Coronary artery (tissue), 2 donors: Measurements from ENCODE around the gene CYP4F2.
"Not testable (repeated sequence)": the region's sequence is repeated elsewhere in the genome, so short reads cannot be mapped to it uniquely, and the experiment has no call there.

ENCODE experiments used
- DNase-seq: peaks from one replicate; pipeline ENCODE4 v3.0.0-alpha.2; 2017; ENCODE audit warnings: low spot score
- H3K27ac ChIP-seq, 2 donors: fragments of 200-600 bp; sonication (generic); one replicate each; pipeline ENCODE4 v1.5.1; 2016 to 2019
- H3K4me3 ChIP-seq: fragments of 200-600 bp; sonication (generic); 2 replicates; pipeline ENCODE4 v1.5.1; 2016; ENCODE audit warnings: mild to moderate bottlenecking, moderate library complexity
- TF ChIP-seq, protein P1 (sequence below): fragments of 200-600 bp; sonication (generic); IDR thresholded peaks from one replicate; pipeline ENCODE4 v1.5.1; 2019; ENCODE audit warnings: antibody characterized with exemption

The CYP4F2 gene

DNA sequence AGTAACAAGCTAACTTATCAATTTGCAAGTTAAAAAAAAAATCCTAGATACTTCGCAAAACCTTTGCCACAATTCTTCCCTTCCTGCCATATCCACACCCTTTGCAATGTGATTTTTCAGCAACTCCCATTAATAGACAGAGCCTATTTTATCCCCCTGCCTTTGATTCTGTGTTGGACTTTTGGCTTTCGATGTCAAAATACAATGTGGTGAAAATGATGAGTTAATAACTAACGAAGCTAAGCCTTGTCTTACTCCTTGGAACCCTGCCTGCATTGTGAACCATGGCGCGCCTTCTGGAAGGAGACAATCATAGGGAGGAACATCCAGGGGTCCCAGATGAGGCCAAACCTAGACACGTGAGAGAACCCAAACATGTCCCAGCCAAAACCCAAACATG is 6.4 kb downstream of the CYP4F2 start:
- TF ChIP-seq, protein P1, sequence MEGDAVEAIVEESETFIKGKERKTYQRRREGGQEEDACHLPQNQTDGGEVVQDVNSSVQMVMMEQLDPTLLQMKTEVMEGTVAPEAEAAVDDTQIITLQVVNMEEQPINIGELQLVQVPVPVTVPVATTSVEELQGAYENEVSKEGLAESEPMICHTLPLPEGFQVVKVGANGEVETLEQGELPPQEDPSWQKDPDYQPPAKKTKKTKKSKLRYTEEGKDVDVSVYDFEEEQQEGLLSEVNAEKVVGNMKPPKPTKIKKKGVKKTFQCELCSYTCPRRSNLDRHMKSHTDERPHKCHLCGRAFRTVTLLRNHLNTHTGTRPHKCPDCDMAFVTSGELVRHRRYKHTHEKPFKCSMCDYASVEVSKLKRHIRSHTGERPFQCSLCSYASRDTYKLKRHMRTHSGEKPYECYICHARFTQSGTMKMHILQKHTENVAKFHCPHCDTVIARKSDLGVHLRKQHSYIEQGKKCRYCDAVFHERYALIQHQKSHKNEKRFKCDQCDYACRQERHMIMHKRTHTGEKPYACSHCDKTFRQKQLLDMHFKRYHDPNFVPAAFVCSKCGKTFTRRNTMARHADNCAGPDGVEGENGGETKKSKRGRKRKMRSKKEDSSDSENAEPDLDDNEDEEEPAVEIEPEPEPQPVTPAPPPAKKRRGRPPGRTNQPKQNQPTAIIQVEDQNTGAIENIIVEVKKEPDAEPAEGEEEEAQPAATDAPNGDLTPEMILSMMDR = no peak

DNA sequence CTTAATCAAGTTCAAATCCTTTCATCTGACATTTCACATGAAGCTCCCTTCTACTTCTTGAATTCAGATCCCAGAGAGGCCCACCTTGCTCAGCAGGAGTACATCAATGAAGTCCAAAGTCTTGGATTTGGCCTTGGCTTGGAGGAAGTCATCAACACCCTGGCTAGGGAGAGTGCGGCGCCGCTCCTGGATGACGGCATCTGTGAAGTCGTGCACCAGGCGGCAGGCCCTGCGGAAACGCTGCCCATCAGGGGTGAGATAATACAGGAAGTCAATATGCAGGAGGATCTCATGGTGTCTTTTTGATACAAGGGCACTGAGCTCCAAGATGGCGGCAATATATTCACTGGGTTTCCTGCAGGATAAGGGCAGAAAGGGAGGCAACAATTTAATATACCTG is 8.5 kb downstream of the CYP4F2 start:
- not testable (repeated sequence) for DNase-seq, H3K27ac ChIP-seq, H3K4me3 ChIP-seq

More for the DNA sequence above, 6.4 kb downstream of the CYP4F2 start:
- DNase-seq = no peak
- no peak overlapping the region for H3K4me3 ChIP-seq
- no peak overlapping the region for H3K27ac ChIP-seq

DNA sequence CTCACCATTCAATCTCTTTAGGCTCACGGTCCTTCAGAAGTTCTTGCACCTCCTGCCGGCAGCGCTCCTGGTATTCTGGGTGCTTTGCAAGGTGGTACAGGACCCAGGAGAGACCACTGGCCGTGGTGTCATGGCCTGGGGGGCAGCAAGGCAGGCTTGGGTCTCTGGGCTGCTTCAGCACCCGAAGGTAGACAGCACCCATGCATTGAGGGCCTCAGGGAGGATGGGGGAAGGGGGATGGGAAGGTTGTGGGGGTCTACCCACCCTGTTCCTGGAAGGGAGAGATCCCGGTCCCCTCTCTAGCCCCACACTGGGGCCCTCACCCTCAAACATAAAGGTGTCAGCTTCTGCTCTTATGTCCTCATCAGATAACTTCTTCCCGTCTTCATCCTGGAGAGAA is 12.0 kb downstream of the CYP4F2 start:
- Histone ChIP-seq H3K27ac (no peak overlapping the region), H3K4me3 (no peak overlapping the region)
- TF ChIP-seq, protein P1 = no peak
- no peak for DNase-seq

GRCh38 chr19:15885167-15885566 is 12.7 kb downstream of the CYP4F2 start:
- no peak overlapping the region for H3K27ac ChIP-seq
- TF ChIP-seq, protein P1 = no peak
- DNase-seq = no peak
- no peak overlapping the region for H3K4me3 ChIP-seq

DNA sequence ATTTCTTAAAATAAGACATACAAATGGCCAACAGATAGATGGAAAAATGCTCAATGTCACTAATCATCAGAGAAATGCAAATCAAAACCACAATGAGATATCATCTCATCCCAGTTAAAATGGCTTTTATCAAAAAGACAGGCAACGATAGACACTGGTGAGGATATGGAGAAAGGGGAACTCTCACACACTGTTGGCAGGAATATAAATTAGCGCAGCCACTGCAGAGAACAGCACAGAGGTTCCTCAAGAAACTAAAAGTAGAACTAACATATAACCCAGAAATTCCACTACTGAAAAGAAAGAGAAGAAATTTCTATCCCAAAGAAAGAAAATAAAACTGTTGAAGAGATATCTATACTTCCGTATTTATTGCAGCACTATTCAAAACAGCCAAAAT is 14.5 kb downstream of the CYP4F2 start:
- not testable (repeated sequence) for H3K27ac ChIP-seq, H3K4me3 ChIP-seq, DNase-seq

GRCh38 chr19:15874821-15875474 is 22.9 kb downstream of the CYP4F2 start:
- TF ChIP-seq, protein P1 = no peak
- DNase-seq = no peak
- Histone ChIP-seq H3K27ac (no peak overlapping the region), H3K4me3 (no peak overlapping the region)

- DNase-seq, H3K27ac ChIP-seq, H3K4me3 ChIP-seq: not testable (repeated sequence)
Observed at GRCh38 chr19:15873771-15874170, 24.1 kb downstream of the CYP4F2 start.

- no peak for DNase-seq
Observed at GRCh38 chr19:15871570-15871969, 26.3 kb downstream of the CYP4F2 start.

More at GRCh38 chr19:15871570-15871969, 26.3 kb downstream of the CYP4F2 start:
- H3K27ac ChIP-seq = no peak overlapping the region
- H3K4me3 ChIP-seq = no peak overlapping the region
- TF ChIP-seq, protein P1 = no peak
